GM21528 (cell line): Measurements from ENCODE around the gene EDRF1.

Experiments used
- ATAC-seq: cut with Tn5 transposase; IDR thresholded peaks from one replicate; pipeline ENCODE4 v1.9.1; 2021; ENCODE audit warnings: mild to moderate bottlenecking, moderate library complexity; ENCODE audit not compliant: unreplicated experiment, low FRiP score

Gene EDRF1

DNA sequence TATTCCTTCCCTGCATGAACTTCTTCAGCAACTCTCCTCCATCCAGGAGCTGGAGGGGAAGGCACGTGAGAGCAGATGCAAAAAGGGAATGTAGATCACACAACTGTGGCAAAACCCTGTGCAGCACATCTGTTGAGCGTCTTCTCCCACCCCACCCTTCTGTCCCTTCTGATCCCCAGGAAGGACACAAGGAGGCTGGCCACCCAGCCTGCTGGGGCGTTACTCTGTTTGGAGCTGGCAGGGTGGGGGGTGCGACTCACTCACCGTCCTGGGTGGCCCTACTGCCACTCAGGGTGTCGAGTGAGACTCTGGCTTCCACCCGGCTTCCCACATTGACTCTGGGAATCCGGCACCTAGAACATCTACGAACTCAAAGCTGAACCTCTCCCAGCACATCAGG, 66.3 kb downstream of the EDRF1 start:
- no peak for ATAC-seq

DNA sequence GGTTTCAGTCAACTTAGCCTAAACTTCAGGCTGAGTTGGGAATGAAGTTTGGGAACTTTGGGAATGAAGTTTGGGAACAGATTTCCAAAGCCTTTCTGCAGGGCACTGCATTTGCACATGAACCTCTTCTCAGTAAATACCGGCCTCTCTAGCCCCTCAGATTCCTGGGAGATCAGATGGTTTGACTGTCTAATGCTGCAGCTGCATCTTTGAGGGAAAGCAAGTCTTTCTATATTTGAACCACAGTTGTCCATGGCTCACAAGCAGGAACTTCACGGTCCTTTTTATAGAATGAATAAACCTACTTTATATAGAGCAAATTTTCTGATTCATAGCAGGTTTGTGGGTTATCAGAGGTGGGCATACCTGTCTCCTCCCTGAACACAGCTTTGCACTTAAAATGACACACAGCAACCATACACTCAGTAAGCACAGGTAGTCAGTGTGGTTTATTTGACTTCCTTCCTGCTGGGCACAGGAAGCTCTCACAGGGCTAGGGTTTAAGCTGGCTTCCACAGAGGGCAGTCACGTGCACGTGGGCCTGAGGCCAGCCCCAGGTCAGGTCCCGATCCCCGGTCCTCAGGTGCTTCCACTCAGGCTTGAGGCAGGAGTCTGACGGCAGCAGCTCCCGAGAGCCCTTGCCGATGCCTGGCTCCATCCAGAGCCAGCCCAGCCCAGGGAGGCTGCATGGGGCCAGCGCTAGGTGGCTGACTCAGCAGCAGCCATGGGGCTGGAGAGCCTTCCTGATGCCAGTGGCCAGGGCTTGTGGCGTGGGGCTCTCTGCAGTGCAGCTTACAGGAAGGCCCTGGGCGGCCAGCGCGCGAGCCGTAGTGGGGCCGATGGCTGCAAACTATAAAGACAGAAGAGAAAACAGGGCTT, 68.9 kb downstream of the EDRF1 start:
- no peak for ATAC-seq

- no peak for ATAC-seq
These were observed 73.1 kb downstream of the EDRF1 start for GRCh38 chr10:125792342-125793300.

GRCh38 chr10:125795128-125795527, 75.6 kb downstream of the EDRF1 start:
- no peak for ATAC-seq

DNA sequence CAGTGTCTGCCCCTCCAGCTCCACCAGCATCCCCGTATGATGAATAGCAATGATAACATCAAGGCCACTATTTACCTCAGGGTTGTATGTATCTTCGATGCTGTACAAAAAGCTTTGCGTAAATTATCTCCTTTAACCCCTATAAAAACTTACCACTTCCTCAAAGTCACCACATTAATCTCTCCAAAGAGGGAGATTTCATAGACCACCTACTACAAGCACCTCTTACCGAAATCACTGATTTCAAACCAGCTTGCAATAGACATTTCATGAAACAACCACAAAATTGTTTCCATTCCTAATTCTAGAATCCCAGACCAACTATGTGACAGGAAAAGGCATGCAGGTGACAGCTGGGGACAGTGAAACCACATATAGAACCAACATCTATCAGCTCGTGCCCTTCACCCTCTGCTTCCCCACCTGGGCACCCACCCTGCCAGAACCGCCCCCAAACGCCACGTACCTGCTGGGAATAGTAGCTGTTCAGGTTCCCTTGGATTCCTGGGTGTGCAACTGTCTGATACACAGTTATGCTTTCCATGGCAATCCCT, 76.2 kb downstream of the EDRF1 start:
- ATAC-seq, result no peak

- no peak for ATAC-seq
These were observed 77.9 kb downstream of the EDRF1 start for GRCh38 chr10:125797424-125797823.

DNA sequence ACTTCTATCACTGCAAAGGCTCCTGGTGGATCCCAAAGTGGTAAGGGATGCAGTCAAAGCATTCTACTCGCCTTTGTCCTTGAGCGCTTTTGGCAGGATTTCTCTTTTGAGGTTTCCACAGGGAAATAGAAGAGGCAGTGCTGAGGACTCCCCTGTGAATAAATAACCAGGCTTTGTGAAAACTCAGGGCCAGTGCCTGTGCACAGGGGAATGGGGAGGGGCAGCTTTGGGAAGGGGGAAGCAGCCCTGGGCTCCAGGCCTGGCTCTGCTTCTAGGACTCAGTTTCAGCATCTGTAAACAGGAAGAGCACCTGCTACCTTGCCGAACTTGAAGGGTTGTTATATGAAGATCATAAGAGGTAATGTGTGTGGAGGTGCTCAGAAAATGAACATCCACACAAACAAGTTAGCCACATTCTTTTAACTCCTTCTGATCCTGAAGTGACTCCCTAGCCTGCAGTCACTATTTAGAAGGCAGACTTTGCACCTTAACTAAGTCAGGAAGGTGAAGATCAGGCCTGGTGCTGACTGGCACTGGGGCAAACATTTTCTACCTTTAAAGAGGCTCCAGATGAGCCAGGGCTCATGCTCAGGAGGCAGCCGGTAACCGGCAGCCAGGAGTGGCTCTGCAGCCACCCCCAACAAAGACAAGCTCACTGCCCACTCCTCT, 78.6 kb downstream of the EDRF1 start:
- no peak for ATAC-seq

GRCh38 chr10:125799451-125800182, 80.1 kb downstream of the EDRF1 start:
- ATAC-seq, result no peak

DNA sequence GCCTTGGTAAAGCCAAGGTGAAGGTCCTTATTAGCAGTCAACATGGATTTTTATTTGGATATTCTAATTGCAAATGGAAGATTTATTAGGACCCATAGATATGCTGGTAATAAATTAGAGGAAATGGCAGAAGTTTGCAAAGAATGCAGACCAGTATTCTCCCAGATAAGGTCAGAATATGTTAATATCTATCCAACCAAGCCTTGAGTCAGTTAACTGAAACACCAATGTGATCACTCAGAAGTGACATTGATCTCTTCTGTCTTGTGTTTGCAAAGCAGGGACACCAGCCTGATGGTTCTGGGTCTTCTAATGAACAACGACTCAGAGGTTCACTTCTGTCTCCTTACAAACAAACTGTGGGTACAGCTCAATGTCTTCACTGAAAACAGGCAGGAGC, 82.1 kb downstream of the EDRF1 start:
- no peak for ATAC-seq

- no peak for ATAC-seq
These were observed 82.6 kb downstream of the EDRF1 start for GRCh38 chr10:125802131-125802530.

DNA sequence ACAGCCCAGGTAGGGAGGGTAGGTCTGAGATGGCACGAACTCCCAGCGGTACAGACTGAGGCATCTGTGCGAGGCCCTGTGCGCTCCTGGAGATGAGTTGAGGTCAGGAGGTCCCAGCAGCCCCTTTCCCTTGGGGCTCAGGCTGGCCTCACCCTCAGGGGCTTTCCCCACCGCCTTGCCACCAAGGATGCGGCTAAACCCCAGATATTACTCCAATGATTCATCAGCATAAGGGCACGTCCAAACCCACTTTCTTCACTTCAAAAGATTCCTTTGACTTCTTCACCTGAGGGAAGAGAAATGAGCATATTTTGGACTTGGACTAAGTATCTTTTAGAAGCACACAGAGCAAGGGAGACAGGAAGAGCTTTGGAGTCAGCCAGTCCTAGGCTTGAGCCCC, 83.2 kb downstream of the EDRF1 start:
- ATAC-seq, result no peak

DNA sequence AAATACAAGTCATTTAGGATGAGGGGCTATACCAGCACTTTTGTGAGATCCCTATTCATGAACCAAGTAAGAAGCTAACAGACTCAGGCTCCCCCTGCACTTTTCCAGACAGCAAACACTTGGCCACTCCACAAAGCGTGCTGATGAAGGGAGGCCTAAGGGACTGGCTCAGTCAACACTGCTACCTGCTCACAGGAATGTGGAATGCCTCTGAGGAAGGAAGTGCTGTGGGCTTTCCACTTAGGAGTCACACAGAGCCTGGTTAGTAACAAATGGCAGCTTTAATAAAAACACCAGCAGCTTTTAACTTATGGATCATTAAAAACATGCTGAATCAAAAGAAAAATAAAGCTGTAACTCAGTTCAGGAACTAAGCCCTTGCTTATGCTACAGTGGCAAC, 88.5 kb downstream of the EDRF1 start:
- ATAC-seq, result no peak

GRCh38 chr10:125811251-125811650, 91.7 kb downstream of the EDRF1 start:
- ATAC-seq, result no peak

- no peak for ATAC-seq
These were observed 92.7 kb downstream of the EDRF1 start for GRCh38 chr10:125812128-125812750.
